Stimulated activated CD4-positive, alpha-beta T cell treated with anti-CD3 and anti-CD28 coated beads, TNF-alpha, amount 100 ng/mL, for 24 hours (primary cell): ENCODE data around the gene CDH19.
"Not testable (repeated sequence)": the region's sequence is repeated elsewhere in the genome, so short reads cannot be mapped to it uniquely, and the experiment has no call there.

ENCODE experiments used
- DNase-seq, 3 experiments: peaks; one replicate each; pipeline ENCODE4 v3.0.0-alpha.2; 2020; ENCODE audit warnings: low read depth in 3 of 3

CDH19 gene

GRCh38 chr18:66562279-66562678, 41.6 kb downstream of the CDH19 start:
- DNase-seq, result no peak

- no peak for DNase-seq
Observed at GRCh38 chr18:66560094-66560493, 43.8 kb downstream of the CDH19 start.

- DNase-seq, result no peak
Observed at GRCh38 chr18:66558773-66559172, 45.1 kb downstream of the CDH19 start.

- no peak for DNase-seq
Observed at GRCh38 chr18:66557091-66557490, 46.8 kb downstream of the CDH19 start.

GRCh38 chr18:66555585-66555984, 48.3 kb downstream of the CDH19 start:
- DNase-seq, result no peak

GRCh38 chr18:66553824-66554223, 50.1 kb downstream of the CDH19 start:
- no peak for DNase-seq

- DNase-seq, result no peak
Observed at GRCh38 chr18:66550366-66550765, 53.5 kb downstream of the CDH19 start.

GRCh38 chr18:66548747-66549146, 55.1 kb downstream of the CDH19 start:
- DNase-seq, result no peak

GRCh38 chr18:66534110-66534509, 69.8 kb downstream of the CDH19 start:
- DNase-seq, result no peak

- DNase-seq, result no peak
Observed at GRCh38 chr18:66533693-66534092, 70.2 kb downstream of the CDH19 start.

- DNase-seq, result no peak
Observed at GRCh38 chr18:66523219-66523991, 80.5 kb downstream of the CDH19 start.

GRCh38 chr18:66513996-66514395, 89.9 kb downstream of the CDH19 start:
- DNase-seq, result no peak

GRCh38 chr18:66511792-66512191, 92.1 kb downstream of the CDH19 start:
- no peak for DNase-seq

GRCh38 chr18:66511289-66511688, 92.6 kb downstream of the CDH19 start:
- DNase-seq, result no peak

GRCh38 chr18:66510357-66511045, 93.4 kb downstream of the CDH19 start:
- no peak for DNase-seq

- DNase-seq, result no peak
Observed at GRCh38 chr18:66508937-66509336, 95.0 kb downstream of the CDH19 start.

- no peak for DNase-seq
Observed at GRCh38 chr18:66506178-66506577, 97.7 kb downstream of the CDH19 start.

GRCh38 chr18:66497351-66497750, 106.5 kb downstream of the CDH19 start:
- no peak for DNase-seq

- peak in 1 of 3 experiments; percentile 9 for DNase-seq
Observed at GRCh38 chr18:66495844-66496243, 108.0 kb downstream of the CDH19 start.

- no peak for DNase-seq
Observed at GRCh38 chr18:66473882-66474281, 130.0 kb downstream of the CDH19 start.

- not testable (repeated sequence) for DNase-seq
Observed at GRCh38 chr18:66466184-66466583, 137.7 kb downstream of the CDH19 start.

- DNase-seq, result no peak
Observed at GRCh38 chr18:66461344-66461743, 142.5 kb downstream of the CDH19 start.

- no peak for DNase-seq
Observed at GRCh38 chr18:66457245-66457644, 146.6 kb downstream of the CDH19 start.
